Gastrocnemius medialis (tissue), 4 donors: Measurements from ENCODE around the gene PLK1. TPM values are rescaled to one million over a fixed set of nuclear protein-coding genes. Genes with fewer than 3 reads are reported as not detected.

ENCODE experiments used
- ATAC-seq, 2 donors: fragments of 150-250 bp; one replicate each; pipeline ENCODE4 v1.9.1; 2016
- DNase-seq, 2 donors: peaks; one replicate each; pipeline ENCODE4 v3.0.0-alpha.2; 2019
- H3K27ac ChIP-seq, 4 donors: fragments of 200-600 bp; sonication (generic); 1 replicate in 1 of 4; 2 replicates in 3 of 4; pipeline ENCODE4 v1.5.1; 2016 to 2018; ENCODE audit warnings: mild to moderate bottlenecking in 2 of 4, moderate library complexity in 1 of 4
- H3K27me3 ChIP-seq, 3 donors: fragments of 200-600 bp; sonication (generic) in 2 of 3; 1 replicate in 1 of 3; 2 replicates in 2 of 3; pipeline versions ENCODE4 v1.5.1 to v1.6.0; 2016 to 2019; ENCODE audit warnings: mild to moderate bottlenecking in 1 of 3, moderate library complexity in 1 of 3
- H3K36me3 ChIP-seq, 2 donors: fragments of 200-600 bp; sonication (generic) in 1 of 2; one replicate each; pipeline ENCODE4 v1.5.1; 2017 to 2018
- H3K4me1 ChIP-seq, 2 donors: fragments of 200-600 bp; sonication (generic) in 1 of 2; one replicate each; pipeline ENCODE4 v1.5.1; 2016 to 2017; ENCODE audit warnings: mild to moderate bottlenecking in 2 of 2
- H3K4me3 ChIP-seq, 4 donors: fragments of 200-600 bp; sonication (generic) in 3 of 4; 1 replicate in 1 of 4; 2 replicates in 3 of 4; pipeline ENCODE4 v1.5.1; 2016 to 2019; ENCODE audit warnings: mild to moderate bottlenecking in 2 of 4
- H3K9me3 ChIP-seq, 3 donors: fragments of 200-600 bp; sonication (generic) in 2 of 3; 1 replicate in 1 of 3; 2 replicates in 2 of 3; pipeline ENCODE4 v1.5.1; 2016 to 2019
- POLR2A ChIP-seq, 2 donors: fragments of 450-650 bp; IDR thresholded peaks; one replicate each; pipeline ENCODE4 v1.6.1; 2017; ENCODE audit warnings: antibody characterized with exemption in 2 of 2, mild to moderate bottlenecking in 2 of 2, moderate library complexity in 2 of 2
- in situ Hi-C, 4 donors: fragments of 200-750 bp; cut with MboI; loops; one replicate each; pipeline versions ENCODE4 v1.15.0 to v1.8.0; 2017; ENCODE audit warnings: low sequenced_read_pairs in 4 of 4
- intact Hi-C: fragments of 100-400 bp; cut with DNase I; formaldehyde crosslinking; loops from one replicate; pipeline ENCODE4 v1.15.1; 2023; ENCODE audit warnings: low total_unique reads
- total RNA-seq, 4 donors: library from RNA; depleted of rRNA; stranded (reverse); fragments of >200 nt; gene quantifications; one replicate each; pipeline versions ENCODE4 v1.1.0 to v1.2.3, GENCODE V29; 2016
- TF ChIP-seq, protein P1 (sequence below), 5 experiments: fragments of 450-650 bp in 3 of 5; fragments of 200-600 bp in 2 of 5; sonication (generic) in 2 of 5; IDR thresholded peaks in 4 of 5; conservative IDR thresholded peaks in 1 of 5; 1 replicate in 4 of 5; 2 replicates in 1 of 5; pipeline ENCODE4 v1.5.1; 2016 to 2019; ENCODE audit warnings: antibody characterized with exemption in 5 of 5, mild to moderate bottlenecking in 3 of 5, moderate library complexity in 3 of 5

Gene PLK1
- total RNA-seq, 4 donors from 2014 or later = 0.05 to 6.2 (median 0.91) TPM

DNA sequence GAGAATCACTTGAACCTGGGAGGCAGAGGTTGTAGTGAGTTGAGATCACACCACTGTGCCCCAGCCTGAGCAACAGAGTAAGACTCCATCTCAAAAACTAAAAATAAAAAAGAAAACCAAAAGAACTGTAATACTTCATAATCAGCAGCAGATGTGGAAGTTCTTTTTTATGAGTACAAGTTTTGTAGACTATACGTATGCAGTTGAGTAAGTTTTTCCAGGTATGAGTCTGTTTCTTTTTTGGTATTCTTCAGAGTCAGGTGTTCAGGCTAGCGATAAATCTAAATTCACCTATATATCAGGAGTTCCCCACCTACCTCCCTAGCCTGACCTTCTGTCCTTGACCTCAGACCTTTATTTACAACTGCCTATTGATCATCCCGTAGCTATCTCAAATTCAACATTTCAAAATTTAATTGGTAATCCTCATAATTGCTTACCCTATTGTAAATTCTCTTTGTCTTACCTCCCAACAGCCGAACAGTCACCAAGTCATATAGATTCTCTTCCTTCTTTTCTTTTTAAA lies 26.7 kb upstream of the PLK1 start:
- H3K9me3 ChIP-seq = no peaks in the 10 kb centered on the region
- H3K4me1 ChIP-seq = no peaks in the 10 kb centered on the region
- intact Hi-C loops (no loop called here), in situ Hi-C loops (loop anchor here in 1 of 4 donors (25.0 kb wide), 1 partner anchor 860 kb away; no protein-coding TSS in a partner anchor)
- H3K27ac ChIP-seq = no peak overlapping the region
- TF ChIP-seq, protein P1, sequence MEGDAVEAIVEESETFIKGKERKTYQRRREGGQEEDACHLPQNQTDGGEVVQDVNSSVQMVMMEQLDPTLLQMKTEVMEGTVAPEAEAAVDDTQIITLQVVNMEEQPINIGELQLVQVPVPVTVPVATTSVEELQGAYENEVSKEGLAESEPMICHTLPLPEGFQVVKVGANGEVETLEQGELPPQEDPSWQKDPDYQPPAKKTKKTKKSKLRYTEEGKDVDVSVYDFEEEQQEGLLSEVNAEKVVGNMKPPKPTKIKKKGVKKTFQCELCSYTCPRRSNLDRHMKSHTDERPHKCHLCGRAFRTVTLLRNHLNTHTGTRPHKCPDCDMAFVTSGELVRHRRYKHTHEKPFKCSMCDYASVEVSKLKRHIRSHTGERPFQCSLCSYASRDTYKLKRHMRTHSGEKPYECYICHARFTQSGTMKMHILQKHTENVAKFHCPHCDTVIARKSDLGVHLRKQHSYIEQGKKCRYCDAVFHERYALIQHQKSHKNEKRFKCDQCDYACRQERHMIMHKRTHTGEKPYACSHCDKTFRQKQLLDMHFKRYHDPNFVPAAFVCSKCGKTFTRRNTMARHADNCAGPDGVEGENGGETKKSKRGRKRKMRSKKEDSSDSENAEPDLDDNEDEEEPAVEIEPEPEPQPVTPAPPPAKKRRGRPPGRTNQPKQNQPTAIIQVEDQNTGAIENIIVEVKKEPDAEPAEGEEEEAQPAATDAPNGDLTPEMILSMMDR (IDR thresholded peaks at IDR 0.05 in 4 of 5, conservative IDR thresholded peaks at IDR 0.05 in 1 of 5) = no peak
- TF ChIP-seq POLR2A (IDR thresholded peaks at IDR 0.05) = no peak
- ATAC-seq = no peak
- peaks cover 0 to 15% of the 10 kb centered on the region in 2 donors for H3K36me3 ChIP-seq
- DNase-seq = no peak
- H3K27me3 ChIP-seq = no peaks in the 10 kb centered on the region
- H3K4me3 ChIP-seq = no peak overlapping the region

DNA sequence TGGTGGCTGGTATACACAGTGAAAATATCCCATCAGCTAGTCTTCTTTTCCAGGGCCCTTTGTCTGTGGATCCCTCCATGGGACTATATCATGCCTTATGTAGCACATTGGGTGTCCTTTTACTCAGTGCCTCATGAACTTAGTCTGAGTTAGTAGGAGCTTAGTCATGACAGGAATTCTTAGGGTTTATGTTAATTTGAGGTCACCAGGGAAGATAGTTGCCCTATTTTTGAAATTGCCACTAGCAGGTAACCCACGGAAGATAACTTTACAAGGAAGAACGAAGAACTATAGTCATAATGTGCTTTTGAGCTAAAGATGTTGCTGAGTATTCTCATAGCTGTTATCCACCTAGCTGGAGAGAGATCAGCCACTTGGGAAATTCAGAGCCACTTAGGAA lies 14.8 kb upstream of the PLK1 start:
- peaks cover 0 to 100% of the 10 kb centered on the region in 2 donors for H3K36me3 ChIP-seq
- intact Hi-C loops = no loop called here

DNA sequence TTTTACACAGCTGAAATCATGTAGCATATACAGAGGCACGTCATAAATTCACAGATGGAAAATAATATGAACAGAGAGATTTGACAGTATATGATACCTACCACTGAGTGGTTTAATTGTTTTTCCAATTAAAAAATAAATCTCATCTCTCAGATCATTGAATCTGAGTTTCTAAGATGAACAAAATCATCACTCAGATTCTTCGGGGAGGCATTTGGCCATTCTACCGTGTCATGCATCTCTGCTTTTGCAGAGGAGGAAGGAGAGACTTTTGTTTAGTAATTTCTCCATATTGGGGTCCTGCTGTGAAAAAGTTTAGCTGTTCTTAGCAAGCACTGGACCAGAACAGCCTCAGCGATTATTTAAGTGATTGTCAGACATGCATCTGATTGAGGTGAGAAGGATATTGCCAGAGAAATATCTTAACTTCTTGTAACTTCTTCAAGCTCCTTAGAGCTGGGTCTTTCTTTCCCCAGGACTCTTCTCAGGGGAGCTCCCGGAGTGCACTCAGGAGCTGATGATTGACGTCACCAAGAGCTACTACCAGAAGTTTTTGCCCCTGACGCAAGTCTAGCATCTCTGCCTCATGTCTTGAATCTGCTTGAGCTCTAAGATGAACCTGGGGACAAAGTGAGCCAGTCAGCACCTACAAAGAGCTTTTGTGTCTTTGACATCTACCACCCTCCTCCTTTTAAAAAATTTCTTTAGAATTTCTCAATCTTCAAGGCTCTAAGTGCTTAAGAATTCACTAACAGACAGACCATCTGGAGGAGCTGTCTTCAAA lies 11.9 kb upstream of the PLK1 start:
- H3K27ac ChIP-seq = no peak overlapping the region
- H3K27me3 ChIP-seq = no peaks in the 10 kb centered on the region
- H3K9me3 ChIP-seq = no peaks in the 10 kb centered on the region
- ATAC-seq = no peak
- no peak for DNase-seq
- intact Hi-C loops (no loop called here), in situ Hi-C loops (loop anchor here in 1 of 4 donors (25.0 kb wide), 1 partner anchor 846 kb away; no protein-coding TSS in a partner anchor)
- peaks cover 0 to 77% of the 10 kb centered on the region in 2 donors for H3K36me3 ChIP-seq
- no peak overlapping the region for H3K4me3 ChIP-seq
- TF ChIP-seq, protein P1 (IDR thresholded peaks at IDR 0.05 in 4 of 5, conservative IDR thresholded peaks at IDR 0.05 in 1 of 5) = no peak
- TF ChIP-seq POLR2A (IDR thresholded peaks at IDR 0.05) = no peak
- H3K4me1 ChIP-seq = peaks cover 15 to 31% of the 10 kb centered on the region in 2 donors

More for the DNA sequence above, 14.8 kb upstream of the PLK1 start:
- H3K27me3 ChIP-seq = no peaks in the 10 kb centered on the region
- DNase-seq (no peak), ATAC-seq (no peak)
- no peaks in the 10 kb centered on the region for H3K9me3 ChIP-seq
- in situ Hi-C loops = loop anchor here in 1 of 4 donors (25.0 kb wide), 1 partner anchor 848 kb away; no protein-coding TSS in a partner anchor
- H3K4me1 ChIP-seq = peaks cover 0 to 4% of the 10 kb centered on the region in 2 donors
- no peak overlapping the region for H3K4me3 ChIP-seq
- TF ChIP-seq, protein P1 (IDR thresholded peaks at IDR 0.05 in 4 of 5, conservative IDR thresholded peaks at IDR 0.05 in 1 of 5) = no peak
- no peak for TF ChIP-seq POLR2A (IDR thresholded peaks at IDR 0.05)
- H3K27ac ChIP-seq = no peak overlapping the region

DNA sequence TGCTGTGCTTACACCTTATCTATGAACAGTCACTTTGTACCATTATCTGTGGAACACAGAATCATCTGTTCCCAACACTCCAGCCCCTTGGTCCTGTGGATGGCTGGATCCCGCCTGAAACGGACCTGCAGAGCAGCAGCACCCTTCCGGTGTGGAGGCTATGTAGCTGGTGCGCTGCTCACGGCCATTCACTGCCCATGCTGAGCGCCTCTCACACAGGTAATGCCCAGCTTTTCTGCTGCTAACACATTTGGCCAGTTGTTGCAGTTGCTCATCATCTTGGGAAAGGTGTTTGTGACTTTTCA lies 11.4 kb upstream of the PLK1 start:
- no peak overlapping the region for H3K4me3 ChIP-seq
- ATAC-seq = no peak
- H3K36me3 ChIP-seq = peaks cover 0 to 72% of the 10 kb centered on the region in 2 donors
- in situ Hi-C loops = loop anchor here in 1 of 4 donors (25.0 kb wide), 1 partner anchor 845 kb away; no protein-coding TSS in a partner anchor
- intact Hi-C loops = no loop called here
- H3K27me3 ChIP-seq = no peaks in the 10 kb centered on the region
- peaks cover 16 to 33% of the 10 kb centered on the region in 2 donors for H3K4me1 ChIP-seq
- no peak for DNase-seq
- H3K27ac ChIP-seq = no peak overlapping the region
- TF ChIP-seq POLR2A (IDR thresholded peaks at IDR 0.05) = no peak
- TF ChIP-seq, protein P1 (IDR thresholded peaks at IDR 0.05 in 4 of 5, conservative IDR thresholded peaks at IDR 0.05 in 1 of 5) = no peak
- H3K9me3 ChIP-seq = no peaks in the 10 kb centered on the region
